ENCODE measurements around the gene LARP1. TPM values are rescaled to one million over a fixed set of nuclear protein-coding genes. Genes with fewer than 3 reads are reported as not detected.

The LARP1 gene
- total RNA-seq, 1 donor from 2014 or later: 155 TPM

DNA sequence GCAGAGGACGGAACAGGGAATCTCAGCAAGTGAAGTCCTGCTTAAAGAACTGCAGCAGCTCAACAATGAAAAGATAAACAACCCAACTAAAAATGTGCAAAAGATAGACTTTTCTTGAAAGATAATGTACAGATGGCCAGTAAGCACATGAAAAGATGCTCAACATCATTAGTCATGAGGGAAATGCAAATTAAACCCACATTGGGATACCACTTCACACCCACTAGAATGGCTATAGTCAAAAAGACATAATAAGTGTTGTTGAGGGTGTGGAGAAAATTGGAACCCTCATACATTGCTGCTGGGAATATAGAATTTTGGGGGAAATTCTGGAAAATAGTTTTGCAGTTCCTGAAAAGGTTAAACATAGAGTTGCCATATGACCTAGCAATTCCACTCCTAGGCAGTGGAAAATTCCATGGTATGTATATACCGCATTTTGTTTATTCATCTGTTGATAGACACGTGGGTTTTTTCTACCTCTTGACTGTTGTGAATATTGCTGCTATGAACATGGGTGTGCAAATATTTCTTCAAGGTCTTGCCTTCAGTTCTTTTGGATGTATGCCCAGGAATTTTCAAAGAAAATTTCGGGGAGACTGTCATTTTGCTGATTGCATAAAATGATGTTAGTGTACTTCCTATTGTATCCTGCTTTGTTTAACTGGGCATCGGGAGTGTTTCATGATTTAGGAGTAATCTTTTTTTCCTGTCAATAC is 110.4 kb downstream of the LARP1 start:
- DNase-seq: no peak
- intact Hi-C loops (cut with micrococcal nuclease): no loop called here
- no peak for ATAC-seq

DNA sequence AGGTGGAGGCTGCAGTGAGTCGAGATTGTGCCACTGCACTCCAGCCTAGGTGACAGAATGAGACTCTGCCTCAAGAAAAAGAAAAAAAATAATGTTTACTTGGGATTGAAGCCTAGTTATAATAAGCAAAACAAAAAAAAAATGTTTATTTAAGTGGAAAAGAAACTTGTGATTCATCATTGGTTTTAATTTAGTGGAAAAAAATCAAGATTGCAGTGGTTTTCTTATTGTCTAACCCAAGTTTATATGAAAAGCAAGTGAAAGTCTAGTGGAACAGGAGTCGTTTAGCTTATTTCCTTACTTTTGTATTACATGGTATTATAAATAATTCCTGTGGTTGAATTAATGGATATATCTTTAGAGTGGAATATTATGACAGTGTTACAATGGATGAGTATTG is 111.7 kb downstream of the LARP1 start:
- ATAC-seq (no peak), DNase-seq (no peak)
- intact Hi-C loops (cut with micrococcal nuclease): no loop called here

Small RNAs within 50 kb of the gene (microRNA-seq; reads per million reads assigned to microRNA genes)
- not detected for gene MIR378H (ENCODE audit: borderline number of aligned reads)

Other genes with a start within 250 kb of the LARP1 start
- gene FAXDC2, start 95.2 kb downstream of the LARP1 start, total RNA-seq: 26.1 TPM
- 26.1 TPM for gene CNOT8, start 103.2 kb downstream of the LARP1 start, total RNA-seq
- gene GEMIN5, start 182.8 kb downstream of the LARP1 start, total RNA-seq: 14.9 TPM
- gene MRPL22, start 185.7 kb downstream of the LARP1 start, total RNA-seq: 79.1 TPM